OCI-LY7 (cell line): ENCODE data around the gene LRRC56. TPM values are rescaled to one million over a fixed set of nuclear protein-coding genes. Genes with fewer than 3 reads are reported as not detected.

Source experiments
- BruUV-seq: library from RNA; stranded (reverse); fragments of 400-500 nt; replicated peaks from 2 replicates; lab custom pipeline; 2021; lab: Mats Ljungman, UMichigan
- CTCF ChIA-PET: fragments of 300-600 bp; sonication (Branson Sonifier 250); formaldehyde crosslinking; loops from one replicate; lab custom pipeline; 2022; ENCODE audit warnings: antibody characterized with exemption; ENCODE audit not compliant: unreplicated experiment; lab: Charles Lee
- POLR2A ChIA-PET: fragments of 300-600 bp; sonication (Branson Sonifier 250); formaldehyde crosslinking; loops from one replicate; lab custom pipeline; 2022; ENCODE audit warnings: antibody characterized with exemption; lab: Charles Lee
- DNase-seq: peaks from one replicate; pipeline ENCODE4 v3.0.0-alpha.2; 2015; ENCODE audit warnings: low spot score
- H2AFZ ChIP-seq: fragments of 200-600 bp; sonication (generic), shearing (Covaris generic); 2 replicates; pipeline ENCODE4 v1.6.1; 2014; ENCODE audit warnings: mild to moderate bottlenecking, antibody characterized with exemption, low read length, moderate library complexity
- H3K27ac ChIP-seq: fragments of 200-600 bp; sonication (generic); 2 replicates; pipeline ENCODE4 v1.5.1; 2014; ENCODE audit warnings: mixed run types, low read depth, mild to moderate bottlenecking, moderate library complexity, low read length, inconsistent platforms; ENCODE audit not compliant: poor library complexity, severe bottlenecking
- H3K36me3 ChIP-seq: fragments of 200-600 bp; sonication (generic); 2 replicates; pipeline ENCODE4 v1.6.1; 2014; ENCODE audit warnings: mild to moderate bottlenecking, antibody characterized with exemption, low read length, moderate library complexity, mixed read lengths; ENCODE audit not compliant: insufficient read depth
- H3K4me1 ChIP-seq: fragments of 200-600 bp; sonication (generic); 2 replicates; pipeline ENCODE4 v1.5.1; 2014; ENCODE audit warnings: mild to moderate bottlenecking, low read length; ENCODE audit not compliant: insufficient read depth, poor library complexity, severe bottlenecking
- H3K4me2 ChIP-seq: fragments of 200-600 bp; sonication (generic); 2 replicates; pipeline ENCODE4 v1.6.1; 2014; ENCODE audit warnings: mild to moderate bottlenecking, low read length
- H3K4me3 ChIP-seq: fragments of 200-600 bp; sonication (generic); 2 replicates; pipeline ENCODE4 v1.5.1; 2014; ENCODE audit warnings: mild to moderate bottlenecking, low read depth, low read length; ENCODE audit not compliant: poor library complexity, severe bottlenecking
- H3K79me2 ChIP-seq: fragments of 200-600 bp; sonication (generic); 2 replicates; pipeline ENCODE4 v1.6.1; 2016; ENCODE audit warnings: low read depth, mild to moderate bottlenecking, low read length, moderate library complexity, mixed read lengths; ENCODE audit not compliant: insufficient read depth
- H3K9me2 ChIP-seq: fragments of 200-600 bp; sonication (generic); 2 replicates; pipeline ENCODE4 v1.6.1; 2016; ENCODE audit warnings: mild to moderate bottlenecking, low read length, mixed read lengths; ENCODE audit not compliant: insufficient read depth
- H3K9me3 ChIP-seq: fragments of 200-600 bp; sonication (generic); 2 replicates; pipeline ENCODE4 v1.6.1; 2014; ENCODE audit warnings: mild to moderate bottlenecking, mixed run types, low read length, mixed read lengths
- H4K20me1 ChIP-seq: fragments of 200-600 bp; sonication (generic); 2 replicates; pipeline ENCODE4 v1.6.1; 2014; ENCODE audit warnings: mild to moderate bottlenecking, antibody characterized with exemption, low read length, moderate library complexity, mixed read lengths; ENCODE audit not compliant: insufficient read depth
- CTCF ChIP-seq: fragments of 200-600 bp; sonication (generic); conservative IDR thresholded peaks from 2 replicates; pipeline ENCODE4 v1.5.1; 2014; ENCODE audit warnings: mild to moderate bottlenecking, antibody characterized with exemption, low read length, moderate library complexity, mixed read lengths
- EZH2phosphoT487 ChIP-seq: fragments of 200-600 bp; sonication (generic); IDR thresholded peaks from 2 replicates; pipeline ENCODE4 v1.6.1; 2018; ENCODE audit warnings: low read depth, borderline replicate concordance, mild to moderate bottlenecking, mixed run types, antibody characterized with exemption, low read length, moderate library complexity, mixed read lengths
- intact Hi-C: fragments of 100-400 bp; cut with micrococcal nuclease; formaldehyde crosslinking; loops from one replicate; pipeline ENCODE4 v1.10.0; 2022; ENCODE audit not compliant: unreplicated experiment
- total RNA-seq, 2 experiments: library from RNA; depleted of rRNA in 1 of 2; stranded (reverse); fragments of >200 nt in 1 of 2; shearing (Covaris generic) in 1 of 2; gene quantifications; 2 replicates each; pipeline ENCODE4 v1.2.3, GENCODE V29; 2014 to 2022

The LRRC56 gene
- total RNA-seq, 2 experiments from 2014 or later = 1.6 to 2.5 TPM

DNA sequence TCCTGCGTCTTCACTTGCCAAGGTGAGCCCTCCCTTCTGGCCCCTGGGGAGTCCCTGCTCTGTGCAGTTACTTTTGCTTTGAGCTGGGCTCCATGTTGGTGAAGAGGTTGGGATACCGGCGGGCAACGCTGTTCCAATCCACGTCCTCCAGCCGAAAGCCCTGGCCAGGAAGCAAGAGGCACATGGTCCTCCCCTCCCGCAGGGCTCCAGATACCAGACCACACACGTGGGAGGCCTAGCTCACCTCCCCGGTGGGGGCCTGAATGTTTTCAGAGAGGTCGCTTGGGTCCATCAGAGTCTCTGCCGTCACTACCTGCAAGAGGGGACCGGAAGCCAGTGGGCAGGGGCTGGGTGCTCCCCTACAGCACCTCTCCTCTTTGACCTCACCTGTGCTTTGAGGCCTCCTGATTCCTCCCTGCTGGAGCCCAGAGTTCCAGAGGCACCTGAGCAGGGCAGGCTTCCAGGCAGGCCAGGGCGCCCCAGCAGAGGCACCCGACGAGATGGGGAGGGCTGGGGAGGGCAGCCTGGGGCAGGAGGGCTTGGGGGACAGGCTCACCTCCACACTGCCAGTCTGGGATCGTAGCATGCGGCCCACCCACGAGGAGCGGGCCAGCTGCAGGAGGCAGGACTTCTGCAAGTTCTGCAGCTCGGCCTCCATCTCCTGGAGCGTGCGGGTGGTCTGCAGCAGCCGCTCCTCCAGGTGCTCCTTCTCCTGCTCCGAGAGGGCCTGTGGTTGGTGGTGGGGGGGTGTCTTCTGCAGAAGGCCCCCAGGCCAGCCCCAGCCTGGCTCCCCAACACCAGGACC is 20.2 kb downstream of the LRRC56 start:
- no peak for DNase-seq
- POLR2A ChIA-PET = no interaction called here
- H4K20me1 ChIP-seq = no peaks in the 10 kb centered on the region
- peaks cover 39% of the 10 kb centered on the region for H3K4me1 ChIP-seq
- no TSS peak for BruUV-seq
- CTCF ChIA-PET = no interaction called here
- TF ChIP-seq EZH2phosphoT487 (no peak), CTCF (no peak)
- no peak overlapping the region for H3K4me3 ChIP-seq
- H3K79me2 ChIP-seq = no peaks in the 10 kb centered on the region
- H3K4me2 ChIP-seq = no peak overlapping the region
- no peaks in the 10 kb centered on the region for H3K9me3 ChIP-seq
- H3K27ac ChIP-seq = no peak overlapping the region
- H3K36me3 ChIP-seq = no peaks in the 10 kb centered on the region
- H3K9me2 ChIP-seq = no peaks in the 10 kb centered on the region
- intact Hi-C loops = loop anchor here (5.0 kb wide), 1 partner anchor 165 kb away; no protein-coding TSS in a partner anchor
- H2AFZ ChIP-seq = no peak overlapping the region

- Histone ChIP-seq H3K27ac (no peak overlapping the region), H3K9me2 (no peaks in the 10 kb centered on the region), H3K4me1 (peaks cover 39% of the 10 kb centered on the region), H3K4me3 (no peak overlapping the region), H3K79me2 (no peaks in the 10 kb centered on the region), H3K9me3 (no peaks in the 10 kb centered on the region), H3K4me2 (no peak overlapping the region), H4K20me1 (no peaks in the 10 kb centered on the region), H3K36me3 (no peaks in the 10 kb centered on the region), H2AFZ (no peak overlapping the region)
- no TSS peak for BruUV-seq
- ChIA-PET CTCF (no interaction called here), POLR2A (no interaction called here)
- DNase-seq = no peak
- no peak for TF ChIP-seq EZH2phosphoT487
- TF ChIP-seq CTCF = no peak
- intact Hi-C loops = loop anchor here (5.0 kb wide), 1 partner anchor 164 kb away; no protein-coding TSS in a partner anchor
Measured at GRCh38 chr11:558503-558902, 21.2 kb downstream of the LRRC56 start.
